HepG2 (cell line): ENCODE measurements around the gene COL27A1. TPM values are rescaled to one million over a fixed set of nuclear protein-coding genes. Genes with fewer than 3 reads are reported as not detected.
A peak's percentile ranks its signal among the peaks of the same experiment; 100 is the strongest.

Experiments used
- BCL6 ChIP-seq: IDR thresholded peaks from 2 replicates; pipeline ENCODE4 v1.6.1; 2016; ENCODE audit warnings: missing genetic modification reagents, missing compliant biosample characterization
- CENPX ChIP-seq: sonication (generic); formaldehyde crosslinking; IDR thresholded peaks from 2 replicates; pipeline ENCODE4 v1.9.0; 2021; ENCODE audit warnings: mild to moderate bottlenecking, missing genetic modification reagents, moderate library complexity
- CREB1 ChIP-seq, 2 experiments: fragments of 450-650 bp in 1 of 2; IDR thresholded peaks; 2 replicates each; pipeline ENCODE4 v1.6.1; 2016 to 2017; ENCODE audit warnings: control low read depth in 1 of 2, mild to moderate bottlenecking in 1 of 2, missing compliant biosample characterization in 1 of 2, missing genetic modification characterization in 1 of 2
- FOXK2 ChIP-seq: fragments of 450-650 bp; IDR thresholded peaks from 2 replicates; pipeline ENCODE4 v1.6.1; 2016
- JDP2 ChIP-seq: sonication (generic); formaldehyde crosslinking; IDR thresholded peaks from 2 replicates; pipeline ENCODE4 v1.8.1; 2022; ENCODE audit warnings: missing genetic modification reagents, borderline replicate concordance
- LCORL ChIP-seq, 2 experiments: fragments of 450-650 bp in 1 of 2; sonication (generic) in 1 of 2; formaldehyde crosslinking in 1 of 2; IDR thresholded peaks; 2 replicates each; pipeline versions ENCODE4 v1.5.0 to v1.6.1; 2017 to 2020; ENCODE audit warnings: antibody characterized with exemption in 1 of 2, missing genetic modification reagents in 1 of 2
- MED1 ChIP-seq: sonication (generic); formaldehyde crosslinking; IDR thresholded peaks from 2 replicates; pipeline ENCODE4 v1.4.0; 2020; ENCODE audit warnings: missing genetic modification reagents
- MEIS1 ChIP-seq: sonication (generic); formaldehyde crosslinking; IDR thresholded peaks from 2 replicates; pipeline ENCODE4 v1.9.0; 2021; ENCODE audit warnings: mild to moderate bottlenecking, missing genetic modification reagents, moderate library complexity, borderline replicate concordance
- TRIM22 ChIP-seq: fragments of 450-650 bp; IDR thresholded peaks from 2 replicates; pipeline ENCODE4 v1.6.1; 2017
- ZFP82 ChIP-seq: sonication (generic); formaldehyde crosslinking; IDR thresholded peaks from 2 replicates; pipeline ENCODE4 v1.5.1; 2020; ENCODE audit warnings: mild to moderate bottlenecking, missing genetic modification reagents, borderline replicate concordance
- ZHX2 ChIP-seq, 2 experiments: sonication (generic) in 1 of 2; formaldehyde crosslinking in 1 of 2; IDR thresholded peaks; 2 replicates each; pipeline versions ENCODE4 v1.6.1 to v1.9.0; 2014 to 2022; ENCODE audit warnings: antibody characterized with exemption in 1 of 2, borderline replicate concordance in 1 of 2, inconsistent platforms in 1 of 2, low read depth in 1 of 2, missing genetic modification reagents in 1 of 2
- ZNF280D ChIP-seq: sonication (generic); formaldehyde crosslinking; IDR thresholded peaks from 2 replicates; pipeline ENCODE4 v1.5.1; 2020; ENCODE audit warnings: mild to moderate bottlenecking, missing genetic modification reagents
- ZNF562 ChIP-seq: sonication (generic); formaldehyde crosslinking; IDR thresholded peaks from 2 replicates; pipeline ENCODE4 v1.8.0; 2022; ENCODE audit warnings: missing genetic modification reagents, borderline replicate concordance
- ZNF569 ChIP-seq: sonication (generic); formaldehyde crosslinking; IDR thresholded peaks from 2 replicates; pipeline ENCODE4 v1.5.0; 2020; ENCODE audit warnings: mild to moderate bottlenecking, missing genetic modification reagents, moderate library complexity, borderline replicate concordance
- ZNF850 ChIP-seq: sonication (generic); formaldehyde crosslinking; conservative IDR thresholded peaks from 2 replicates; pipeline ENCODE4 v1.9.0; 2021; ENCODE audit warnings: mild to moderate bottlenecking, missing genetic modification reagents
- polyA plus RNA-seq, 8 experiments: library from polyadenylated mRNA; depleted of rRNA in 3 of 8; stranded (reverse) in 7 of 8; unstranded in 1 of 8; fragments of >200 nt; fragmentation: Illumina TruSeq in 4 of 8; extraction: Trizol in 4 of 8; gene quantifications; 2 replicates each; pipeline versions ENCODE4 v1.2.1 to v1.2.3, GENCODE V29; 2011 to 2016; ENCODE audit warnings: low read depth in 4 of 8, missing spikeins in 1 of 8, mixed read lengths in 1 of 8; ENCODE audit not compliant: insufficient read depth in 1 of 8
- total RNA-seq, 5 experiments: library from RNA; depleted of rRNA; stranded (reverse); fragments of >200 nt; fragmentation: Illumina TruSeq; extraction: Trizol; gene quantifications; 2 replicates each; pipeline ENCODE4 v1.2.3, GENCODE V29; 2016; ENCODE audit warnings: low read depth in 1 of 5
- TF ChIP-seq, protein P1 (sequence below): sonication (generic); formaldehyde crosslinking; IDR thresholded peaks from 2 replicates; pipeline ENCODE4 v1.9.0; 2021; ENCODE audit warnings: missing genetic modification reagents, borderline replicate concordance

COL27A1 gene
- total and polyA plus RNA-seq, 2 of the 13 experiments (the other 11 are each of a cell fraction or from before 2014, with no cell fraction given): 71.3 to 89.1 TPM

DNA sequence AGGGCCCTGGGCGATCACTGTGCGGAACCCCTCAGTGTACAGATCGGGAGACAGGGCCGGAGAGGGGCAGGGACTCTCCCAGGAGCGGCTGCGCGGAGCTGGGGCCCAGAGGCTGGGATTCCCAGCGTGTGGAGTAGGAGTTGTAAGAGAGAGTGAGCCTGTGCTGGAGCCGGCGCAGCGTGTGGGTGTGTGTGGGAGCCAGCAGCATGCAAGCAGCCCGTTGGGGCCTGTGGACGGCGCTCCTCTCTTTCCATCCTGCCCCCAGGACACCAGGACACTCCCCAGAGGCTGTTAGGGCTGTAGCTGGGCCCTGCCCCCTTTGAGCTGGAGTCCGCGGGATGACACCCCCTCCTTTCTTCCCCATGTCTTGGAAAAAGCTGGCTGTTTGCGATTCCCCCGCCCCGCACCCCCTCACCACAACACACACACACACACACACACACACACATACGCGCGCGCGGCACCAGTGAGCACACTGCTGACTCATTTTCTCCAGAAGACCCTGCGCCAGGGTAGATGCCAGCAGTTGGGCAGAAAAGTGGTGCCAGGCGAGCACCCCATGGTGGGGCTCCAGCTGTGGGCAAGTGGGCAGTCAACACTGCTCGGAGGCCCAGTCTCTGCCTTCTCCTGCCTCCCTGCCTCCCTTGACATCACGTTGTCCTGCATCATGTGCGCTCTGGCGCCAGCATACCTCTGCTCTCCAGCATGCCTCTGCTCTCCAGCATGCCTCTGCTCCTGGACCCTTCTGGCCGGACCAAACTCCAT, 1.5 kb downstream of the COL27A1 start (continued):
- TF ChIP-seq ZHX2 (IDR thresholded peaks at IDR 0.05; ENCODE audit: low read depth): no peak
- TF ChIP-seq ZHX2 (CRISPR knock-in tag; IDR thresholded peaks at IDR 0.05; ENCODE audit: borderline replicate concordance): no peak
- TF ChIP-seq MEIS1 (CRISPR knock-in tag): 0 out of 2 replicates have a peak, but pooled peaks have one; percentile 48
- no peak for TF ChIP-seq CENPX (CRISPR knock-in tag)
- no peak for TF ChIP-seq JDP2 (CRISPR knock-in tag)
- TF ChIP-seq ZNF280D (CRISPR knock-in tag): no peak
- TF ChIP-seq, protein P1, sequence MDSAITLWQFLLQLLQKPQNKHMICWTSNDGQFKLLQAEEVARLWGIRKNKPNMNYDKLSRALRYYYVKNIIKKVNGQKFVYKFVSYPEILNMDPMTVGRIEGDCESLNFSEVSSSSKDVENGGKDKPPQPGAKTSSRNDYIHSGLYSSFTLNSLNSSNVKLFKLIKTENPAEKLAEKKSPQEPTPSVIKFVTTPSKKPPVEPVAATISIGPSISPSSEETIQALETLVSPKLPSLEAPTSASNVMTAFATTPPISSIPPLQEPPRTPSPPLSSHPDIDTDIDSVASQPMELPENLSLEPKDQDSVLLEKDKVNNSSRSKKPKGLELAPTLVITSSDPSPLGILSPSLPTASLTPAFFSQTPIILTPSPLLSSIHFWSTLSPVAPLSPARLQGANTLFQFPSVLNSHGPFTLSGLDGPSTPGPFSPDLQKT (CRISPR knock-in tag): no peak
- TF ChIP-seq LCORL (IDR thresholded peaks at IDR 0.05): no peak
- TF ChIP-seq LCORL (CRISPR knock-in tag; IDR thresholded peaks at IDR 0.05): peak; percentile 25
- no peak for TF ChIP-seq ZFP82 (CRISPR knock-in tag)
- TF ChIP-seq ZNF562 (CRISPR knock-in tag): no peak
- TF ChIP-seq MED1 (CRISPR knock-in tag): 0 out of 2 replicates have a peak, but pooled peaks have one; percentile 19
- TF ChIP-seq FOXK2: no peak
- no peak for TF ChIP-seq TRIM22
- TF ChIP-seq ZNF850 (CRISPR knock-in tag): no peak
- no peak for TF ChIP-seq ZNF569 (CRISPR knock-in tag)
- TF ChIP-seq BCL6: no peak
- TF ChIP-seq CREB1 (IDR thresholded peaks at IDR 0.05): no peak
- no peak for TF ChIP-seq CREB1 (CRISPR knock-in tag; IDR thresholded peaks at IDR 0.05)
